ENCODE measurements around the gene MEIS2.

DNA sequence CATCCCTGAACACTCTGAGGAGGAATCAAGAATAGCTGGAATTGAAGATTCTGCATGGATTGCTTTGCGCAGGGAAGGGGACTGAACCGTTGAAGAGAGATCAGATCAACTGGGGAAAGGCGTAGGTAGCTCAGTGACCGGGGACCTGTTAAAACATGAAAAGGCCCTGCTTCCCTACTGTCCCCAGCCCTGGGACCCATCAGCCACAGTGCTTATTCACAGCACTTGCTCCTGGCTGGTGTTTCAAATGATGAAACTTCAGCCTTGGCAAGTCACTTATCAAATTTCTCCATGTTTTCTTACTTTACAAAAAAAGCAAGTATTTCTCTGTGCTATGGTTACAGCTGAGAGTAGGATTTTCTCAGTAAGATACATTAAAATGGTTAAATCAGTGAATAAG, 199.3 kb downstream of the MEIS2 start:
- TF ChIP-seq, protein P1, sequence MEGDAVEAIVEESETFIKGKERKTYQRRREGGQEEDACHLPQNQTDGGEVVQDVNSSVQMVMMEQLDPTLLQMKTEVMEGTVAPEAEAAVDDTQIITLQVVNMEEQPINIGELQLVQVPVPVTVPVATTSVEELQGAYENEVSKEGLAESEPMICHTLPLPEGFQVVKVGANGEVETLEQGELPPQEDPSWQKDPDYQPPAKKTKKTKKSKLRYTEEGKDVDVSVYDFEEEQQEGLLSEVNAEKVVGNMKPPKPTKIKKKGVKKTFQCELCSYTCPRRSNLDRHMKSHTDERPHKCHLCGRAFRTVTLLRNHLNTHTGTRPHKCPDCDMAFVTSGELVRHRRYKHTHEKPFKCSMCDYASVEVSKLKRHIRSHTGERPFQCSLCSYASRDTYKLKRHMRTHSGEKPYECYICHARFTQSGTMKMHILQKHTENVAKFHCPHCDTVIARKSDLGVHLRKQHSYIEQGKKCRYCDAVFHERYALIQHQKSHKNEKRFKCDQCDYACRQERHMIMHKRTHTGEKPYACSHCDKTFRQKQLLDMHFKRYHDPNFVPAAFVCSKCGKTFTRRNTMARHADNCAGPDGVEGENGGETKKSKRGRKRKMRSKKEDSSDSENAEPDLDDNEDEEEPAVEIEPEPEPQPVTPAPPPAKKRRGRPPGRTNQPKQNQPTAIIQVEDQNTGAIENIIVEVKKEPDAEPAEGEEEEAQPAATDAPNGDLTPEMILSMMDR (IDR thresholded peaks at IDR 0.05) = no peak
- TF ChIP-seq POLR2A (IDR thresholded peaks at IDR 0.05) (no peak), EP300 (IDR thresholded peaks at IDR 0.05) (no peak), POLR2AphosphoS5 (IDR thresholded peaks at IDR 0.05) (no peak)
